T-helper 22 cell (primary cell): Measurements from ENCODE around the gene CLEC10A.
"Not testable (repeated sequence)": the region's sequence is repeated elsewhere in the genome, so short reads cannot be mapped to it uniquely, and the experiment has no call there.

Source experiments
- DNase-seq: peaks from one replicate; pipeline ENCODE4 v3.0.0-alpha.2; 2020; ENCODE audit warnings: low read depth

CLEC10A gene, protein sequence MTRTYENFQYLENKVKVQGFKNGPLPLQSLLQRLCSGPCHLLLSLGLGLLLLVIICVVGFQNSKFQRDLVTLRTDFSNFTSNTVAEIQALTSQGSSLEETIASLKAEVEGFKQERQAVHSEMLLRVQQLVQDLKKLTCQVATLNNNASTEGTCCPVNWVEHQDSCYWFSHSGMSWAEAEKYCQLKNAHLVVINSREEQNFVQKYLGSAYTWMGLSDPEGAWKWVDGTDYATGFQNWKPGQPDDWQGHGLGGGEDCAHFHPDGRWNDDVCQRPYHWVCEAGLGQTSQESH

DNA sequence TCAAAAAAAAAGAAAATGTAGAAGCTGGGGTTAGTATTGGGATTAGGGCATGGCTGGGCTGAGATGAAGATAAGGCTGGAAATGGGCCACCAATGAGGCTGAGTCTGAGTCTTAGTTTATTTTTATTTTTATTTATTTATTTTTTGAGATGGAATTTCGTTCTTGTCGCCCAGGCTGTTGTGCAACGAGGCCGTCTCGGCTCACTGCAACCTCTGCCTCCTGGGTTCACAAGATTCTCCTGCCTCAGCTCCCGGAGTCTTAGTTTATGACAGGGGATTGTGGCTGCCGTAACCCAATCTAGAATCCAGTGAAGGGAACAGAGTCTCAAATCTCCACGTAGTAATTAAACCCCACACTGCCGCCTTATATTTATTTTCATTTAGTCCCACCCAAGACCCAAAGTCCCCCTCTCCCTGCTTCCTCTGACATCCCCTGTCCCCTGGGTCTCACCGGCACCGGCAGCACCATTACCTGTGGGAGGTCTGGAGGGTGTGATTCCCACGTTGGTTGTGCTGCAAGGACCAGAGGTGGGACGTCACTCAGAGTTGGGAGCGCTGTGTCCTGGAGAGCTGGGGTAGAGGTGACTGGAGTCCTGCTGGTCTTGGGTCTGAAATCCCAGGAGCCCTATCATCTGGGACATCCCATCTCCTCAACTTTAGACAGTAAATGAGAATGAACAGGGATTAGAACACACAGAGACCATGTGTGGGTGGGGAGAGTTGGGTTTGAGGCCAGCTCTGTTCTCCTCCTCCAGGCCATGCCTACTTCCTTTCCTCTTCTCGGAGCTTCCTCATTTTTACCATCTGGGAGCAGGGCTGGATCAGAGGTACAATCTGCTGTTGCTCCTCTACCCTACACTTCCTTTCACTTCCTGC lies at the start of gene CLEC10A:
CLEC10A (minus strand) TSS at position 671 of the 875 bp plus-strand sequence. CDS start 1,439 bp downstream, outside the sequence.
- DNase-seq, result no peak

DNA sequence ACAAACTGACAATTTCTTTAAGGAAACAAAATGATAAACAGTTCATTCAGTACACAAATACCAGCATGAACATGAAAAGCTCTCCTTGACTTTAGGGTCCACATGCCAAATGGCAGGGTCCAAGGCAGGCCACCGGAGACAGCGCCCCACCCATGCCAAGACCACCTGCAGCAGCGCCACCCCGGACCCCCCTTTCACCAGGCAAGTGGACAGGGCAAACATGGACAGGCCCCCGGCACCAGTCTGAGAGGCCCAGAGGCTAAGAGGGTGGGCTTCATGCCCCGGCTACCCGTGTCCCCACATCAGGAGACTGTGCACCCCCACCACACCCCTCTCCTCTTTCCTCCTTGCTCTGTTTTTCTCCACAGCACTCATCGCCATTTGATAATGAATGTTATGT lies 49.3 kb upstream of the CLEC10A start:
- no peak for DNase-seq

DNA sequence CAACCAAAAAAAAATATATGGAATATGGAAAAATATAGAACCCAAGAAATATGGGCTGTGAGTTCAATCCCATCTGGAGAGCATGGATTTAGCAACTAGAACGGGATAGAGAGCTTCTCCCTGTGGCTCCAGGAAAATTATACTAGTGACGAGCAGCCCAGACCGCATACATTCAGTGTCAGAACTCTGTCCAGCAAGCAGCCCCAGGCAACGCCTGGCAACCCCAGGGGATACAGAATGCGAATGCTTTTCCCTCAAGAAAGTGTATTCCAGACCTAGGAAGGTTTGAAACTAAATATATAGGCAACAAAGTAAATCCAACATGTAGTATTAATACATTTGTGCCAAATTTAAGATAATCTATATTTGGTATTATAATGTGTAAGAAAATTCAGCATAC lies 48.1 kb upstream of the CLEC10A start:
- no peak for DNase-seq

DNA sequence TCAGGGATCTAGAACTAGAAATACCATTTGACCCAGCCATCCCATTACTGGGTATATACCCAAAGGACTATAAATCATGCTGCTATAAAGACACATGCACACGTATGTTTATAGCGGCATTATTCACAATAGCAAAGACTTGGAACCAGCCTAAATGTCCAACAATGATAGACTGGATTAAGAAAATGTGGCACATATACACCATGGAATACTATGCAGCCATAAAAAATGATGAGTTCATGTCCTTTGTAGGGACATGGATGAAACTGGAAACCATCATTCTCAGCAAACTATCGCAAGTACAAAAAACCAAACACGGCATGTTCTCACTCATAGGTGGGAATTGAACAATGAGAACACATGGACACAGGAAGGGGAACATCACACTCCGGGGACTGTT lies 47.5 kb upstream of the CLEC10A start:
- not testable (repeated sequence) for DNase-seq

DNA sequence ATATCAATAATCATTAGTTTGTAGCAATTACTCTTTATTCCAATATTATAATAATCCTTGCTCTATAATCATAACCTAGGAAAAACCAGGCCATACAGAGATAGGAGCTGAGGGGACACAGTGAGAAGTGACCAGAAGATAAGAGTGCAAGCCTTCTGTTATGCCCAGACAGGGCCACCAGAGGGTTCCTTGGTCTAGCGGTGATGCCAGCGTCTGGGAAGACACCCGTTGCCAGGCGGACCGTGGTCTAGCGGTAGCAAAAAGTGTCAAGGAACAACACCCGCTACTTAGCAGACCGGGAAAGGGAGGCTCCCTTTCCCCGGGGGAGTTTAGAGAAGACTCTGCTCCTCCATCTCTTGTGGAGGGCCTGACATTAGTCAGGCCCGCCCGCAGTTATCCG lies 46.3 kb upstream of the CLEC10A start:
- DNase-seq, result not testable (repeated sequence)

DNA sequence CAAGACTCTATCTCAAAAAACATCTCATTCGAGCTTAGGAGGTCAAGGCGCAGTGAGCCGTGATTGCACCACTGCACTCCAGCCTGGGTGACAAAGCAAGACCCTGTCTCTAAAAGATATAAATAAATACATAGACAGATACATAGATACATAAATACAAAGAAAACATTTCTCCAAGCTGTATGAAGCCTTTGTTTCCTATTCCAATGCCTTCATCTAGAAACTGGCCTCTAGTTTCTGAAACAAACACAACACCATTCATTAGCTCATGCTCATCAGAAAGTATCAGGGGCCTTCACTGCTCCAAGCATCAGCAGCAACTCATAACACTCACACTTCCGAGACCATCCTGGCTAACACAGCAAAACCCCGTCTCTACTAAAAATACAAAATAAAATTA lies 44.9 kb upstream of the CLEC10A start:
- DNase-seq, result no peak

DNA sequence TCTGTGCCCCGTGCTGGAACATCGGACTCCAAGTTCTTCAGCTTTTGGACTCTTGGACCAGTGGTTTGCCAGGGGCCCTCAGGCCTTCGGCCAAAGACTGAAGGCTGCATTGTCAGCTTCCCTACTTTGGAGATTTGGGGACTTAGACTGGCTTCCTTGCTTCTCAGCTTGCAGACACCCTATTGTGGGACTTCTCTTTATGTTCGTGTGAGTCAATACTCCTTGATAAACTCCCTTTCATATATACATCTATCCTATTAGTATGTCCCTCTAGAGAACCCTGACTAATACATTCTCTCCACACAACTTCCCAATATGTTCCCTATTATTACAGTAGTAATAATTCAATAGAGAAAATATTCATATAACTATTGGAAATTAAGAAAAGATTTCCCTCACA lies 43.8 kb upstream of the CLEC10A start:
- no peak for DNase-seq

DNA sequence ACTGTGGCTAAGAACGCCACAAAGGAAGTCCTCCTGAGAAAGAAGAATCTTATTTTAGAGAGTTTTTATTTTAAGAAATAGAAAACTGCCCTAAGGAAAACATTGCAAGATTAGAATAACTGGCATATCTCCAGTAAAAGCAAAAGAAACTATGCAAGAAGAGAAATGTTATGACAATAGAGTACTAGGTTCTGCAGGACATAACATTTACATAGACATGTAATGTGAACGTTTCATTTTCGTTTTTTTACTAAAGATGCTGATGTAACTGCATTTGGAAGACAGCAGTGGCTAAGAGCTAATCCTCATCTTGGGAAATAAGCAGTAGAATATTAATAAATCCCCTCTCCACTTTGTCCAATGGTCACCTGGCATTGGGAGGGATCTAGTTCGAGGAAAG lies 42.3 kb upstream of the CLEC10A start:
- DNase-seq, result no peak

DNA sequence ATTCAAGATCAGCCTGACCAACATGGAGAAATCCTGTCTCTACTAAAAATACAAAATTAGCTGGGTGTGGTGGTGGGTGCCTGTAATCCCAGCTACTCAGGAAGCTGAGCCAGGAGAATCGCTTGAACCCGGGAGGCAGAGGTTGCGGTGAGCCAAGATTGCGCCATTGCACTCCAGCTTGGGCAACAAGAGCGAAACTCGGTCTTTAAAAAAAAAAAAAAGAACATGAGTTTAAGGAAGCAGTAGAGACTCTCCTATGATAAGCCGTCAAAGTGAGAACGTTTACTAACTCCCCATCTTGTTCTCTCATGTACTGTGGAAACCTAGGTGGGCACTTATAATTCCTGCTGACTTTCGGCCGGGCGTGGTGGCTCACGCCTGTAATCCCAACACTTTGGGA lies 40.6 kb upstream of the CLEC10A start:
- not testable (repeated sequence) for DNase-seq

DNA sequence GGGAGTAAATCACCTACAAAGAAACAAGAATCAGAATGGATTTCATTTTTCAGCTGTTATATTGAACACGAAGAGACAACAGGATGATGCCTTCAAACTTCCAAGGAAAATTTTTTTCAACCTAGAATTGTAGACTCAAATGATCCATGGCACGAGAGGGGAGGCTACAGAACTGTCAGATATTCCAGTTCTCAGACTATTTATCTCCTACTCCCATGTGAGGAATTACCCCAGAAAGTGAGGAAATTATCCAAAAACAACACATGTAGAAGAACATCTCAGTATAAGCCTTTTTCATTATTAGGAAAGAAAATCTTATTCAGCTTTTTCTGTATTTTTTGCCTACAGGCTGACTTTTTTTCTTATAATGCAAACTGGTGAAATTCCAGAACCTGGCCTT lies 40.1 kb upstream of the CLEC10A start:
- DNase-seq, result no peak

DNA sequence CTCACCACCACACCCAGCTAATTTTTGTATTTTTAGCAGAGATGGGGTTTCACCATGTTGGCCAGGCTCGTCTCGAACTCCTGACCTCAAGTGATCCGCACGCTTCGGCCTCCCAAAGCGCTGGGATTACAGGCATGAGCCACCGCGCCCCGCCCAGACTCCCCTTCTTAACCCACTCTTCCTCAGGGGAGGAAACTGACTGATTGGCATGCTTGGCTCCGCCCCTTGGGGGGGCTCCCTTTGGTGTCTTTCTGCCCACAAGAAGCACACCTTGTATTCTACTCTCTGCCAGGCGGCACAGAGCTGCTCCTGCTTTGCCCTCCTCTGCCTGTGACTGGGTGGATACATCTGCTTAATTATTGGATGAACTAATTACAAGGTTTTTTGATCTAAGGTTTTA lies 39.3 kb upstream of the CLEC10A start:
- DNase-seq, result no peak

DNA sequence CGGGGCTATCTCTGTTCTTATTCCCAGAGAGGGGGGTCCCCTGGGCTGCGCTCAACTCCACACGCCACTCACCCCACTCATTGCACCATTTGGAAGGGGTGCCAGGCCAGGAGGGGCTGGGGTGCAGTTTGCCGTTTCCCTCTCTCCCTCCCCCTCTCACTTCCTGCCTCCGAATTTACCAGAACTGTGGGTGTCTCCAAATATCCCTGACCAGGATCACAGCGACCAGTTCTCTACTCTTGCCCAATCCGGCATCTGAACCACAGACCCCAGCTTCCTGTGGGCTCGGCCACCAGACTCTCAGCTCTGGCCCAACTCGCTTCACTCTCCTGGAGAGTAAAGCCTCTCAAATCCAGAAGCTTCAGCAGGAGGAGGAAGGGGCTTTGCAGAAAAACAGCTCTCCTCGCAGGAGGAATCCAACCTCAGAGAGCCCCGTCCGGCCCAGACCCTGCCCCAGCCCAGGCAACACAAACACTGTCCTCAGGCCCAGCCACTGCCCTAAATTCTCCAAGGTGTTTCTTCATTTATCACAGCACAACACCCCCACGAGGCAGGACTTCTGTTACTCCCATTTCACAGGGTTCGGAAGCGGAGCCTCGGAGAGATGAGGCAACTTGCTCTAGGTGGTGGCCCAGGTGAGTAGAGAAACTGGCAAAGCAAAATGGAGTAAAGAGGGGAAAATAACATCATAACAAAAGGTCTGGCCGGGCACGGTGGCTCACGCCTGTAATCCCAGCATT lies 35.0 kb upstream of the CLEC10A start:
- DNase-seq, result no peak

DNA sequence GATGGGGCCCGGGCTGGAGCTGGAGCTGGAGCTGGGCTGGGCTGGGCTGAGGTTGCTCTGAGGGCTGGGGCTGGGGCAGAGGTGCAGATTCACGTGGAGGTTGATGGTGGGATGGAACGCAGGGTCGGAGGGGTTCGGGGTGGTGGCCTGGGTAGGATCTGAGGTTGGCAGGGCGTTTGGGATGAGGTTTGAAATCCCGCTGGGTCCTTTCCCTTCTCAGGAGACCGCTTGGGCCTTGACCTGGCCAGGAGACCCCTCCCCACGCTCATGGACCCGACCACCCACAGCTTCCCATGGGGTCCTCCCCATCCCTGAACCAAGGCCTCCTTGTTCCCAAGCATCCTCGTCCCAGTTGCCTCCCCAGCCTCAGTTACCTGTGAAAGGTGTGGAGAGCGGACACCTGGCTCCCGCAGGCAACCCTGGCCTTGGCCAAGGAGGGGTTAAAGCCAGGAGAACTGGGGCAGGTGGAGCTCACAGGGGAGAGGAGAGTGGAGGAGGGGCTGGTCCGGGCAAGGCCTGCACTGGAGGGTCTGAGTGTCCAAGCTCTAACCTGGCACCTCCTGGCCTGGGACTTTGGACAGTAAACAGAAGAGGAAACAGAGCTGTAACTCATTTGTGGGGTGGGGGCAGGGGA lies 34.3 kb upstream of the CLEC10A start, which contains the start of gene ASGR2:
ASGR2 (minus strand) TSS at position 582 of the 634 bp plus-strand sequence. CDS start 582 bp downstream, outside the sequence.
- no peak for DNase-seq

DNA sequence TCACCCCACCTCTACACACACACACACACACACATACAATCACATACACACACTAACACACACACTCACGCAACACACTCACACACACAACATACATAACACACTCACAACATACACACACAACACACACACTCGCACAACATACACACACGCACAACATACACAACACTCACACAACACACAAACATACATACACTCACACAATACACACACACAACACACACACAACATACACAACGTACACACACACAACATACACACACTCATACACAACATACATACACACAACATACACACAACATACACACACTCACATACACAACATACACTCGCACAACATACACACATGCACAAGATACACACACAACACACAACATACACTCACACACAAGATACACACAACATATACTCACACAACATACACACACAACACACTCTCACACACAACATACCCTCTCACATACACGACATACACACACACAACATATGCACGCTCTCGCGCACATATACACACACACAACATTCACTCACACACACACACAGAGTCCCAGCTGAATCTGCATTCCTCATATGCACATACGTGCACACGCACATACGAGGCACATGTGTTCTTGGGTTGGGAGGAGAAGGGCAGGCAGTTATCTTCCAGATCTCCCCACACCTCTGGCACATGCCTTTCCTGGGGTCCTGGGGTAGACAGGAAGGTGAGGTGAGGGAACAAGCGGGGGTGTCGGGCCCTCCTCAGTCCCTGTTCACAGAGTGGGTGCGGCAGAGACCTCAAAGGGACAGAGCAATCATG lies 33.4 kb upstream of the CLEC10A start:
- no peak for DNase-seq

DNA sequence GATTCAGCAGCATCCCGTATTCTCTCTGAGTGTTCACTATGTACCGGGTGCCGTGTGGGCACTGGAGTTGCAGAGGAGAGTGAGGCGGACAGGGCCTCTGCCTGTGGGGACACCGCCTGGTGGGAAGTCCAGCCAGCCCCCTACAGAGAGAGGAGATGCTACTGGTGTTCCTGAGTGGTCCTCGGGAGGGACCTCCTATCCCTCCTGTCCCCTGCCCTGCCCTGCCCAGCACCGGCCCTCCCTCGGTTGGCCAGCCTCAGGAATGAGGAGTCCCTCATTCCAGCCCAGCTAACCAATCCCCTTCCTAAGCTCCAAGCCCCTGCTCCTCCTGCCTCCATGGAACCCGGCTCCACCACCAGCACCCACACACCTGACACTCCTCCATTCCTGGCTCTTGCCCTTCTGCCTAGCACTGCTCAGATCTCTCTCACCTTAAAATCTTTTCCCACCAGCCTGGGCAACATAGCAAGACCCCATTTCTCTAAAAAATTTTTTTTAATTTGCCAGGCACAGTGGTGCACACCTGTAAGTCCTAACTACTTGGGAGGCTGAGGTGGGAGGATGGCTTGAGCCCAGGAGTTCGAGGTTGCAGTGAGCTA lies 32.6 kb upstream of the CLEC10A start:
- DNase-seq, result no peak

DNA sequence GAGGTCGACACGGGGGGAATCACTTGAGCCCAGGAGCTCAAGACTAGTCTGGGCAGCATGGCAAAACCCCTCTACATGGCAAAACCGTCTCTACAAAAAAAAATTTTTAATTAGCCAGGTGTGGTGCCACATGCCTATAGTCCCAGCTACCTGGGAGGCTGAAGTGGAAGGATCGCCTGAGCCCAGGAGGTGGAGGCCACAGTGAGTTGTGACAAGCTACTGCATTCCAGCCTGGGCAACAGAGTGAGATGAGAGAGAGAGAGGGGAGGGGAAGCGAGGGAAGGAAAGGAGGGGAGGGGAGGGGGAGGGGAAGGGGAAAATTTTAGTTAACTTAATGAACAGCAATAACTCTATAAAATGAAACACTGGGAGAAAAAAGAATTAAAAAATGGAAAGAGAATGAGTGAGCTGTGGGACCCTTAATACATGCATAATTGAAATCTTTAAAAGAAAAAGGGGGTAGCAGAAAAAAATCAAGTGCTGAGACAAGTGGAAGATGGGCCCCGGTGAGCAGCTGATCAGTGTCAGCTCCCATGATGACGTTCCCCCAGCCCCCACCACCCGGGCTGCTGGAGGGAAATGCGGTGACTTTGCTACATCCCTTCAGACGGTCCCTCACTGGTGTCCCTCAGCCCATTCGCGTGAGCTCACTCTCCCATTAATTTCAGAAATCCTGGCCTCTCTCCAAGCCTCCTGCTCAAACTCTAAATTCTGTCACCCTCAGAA lies 31.9 kb upstream of the CLEC10A start:
- DNase-seq, result no peak

DNA sequence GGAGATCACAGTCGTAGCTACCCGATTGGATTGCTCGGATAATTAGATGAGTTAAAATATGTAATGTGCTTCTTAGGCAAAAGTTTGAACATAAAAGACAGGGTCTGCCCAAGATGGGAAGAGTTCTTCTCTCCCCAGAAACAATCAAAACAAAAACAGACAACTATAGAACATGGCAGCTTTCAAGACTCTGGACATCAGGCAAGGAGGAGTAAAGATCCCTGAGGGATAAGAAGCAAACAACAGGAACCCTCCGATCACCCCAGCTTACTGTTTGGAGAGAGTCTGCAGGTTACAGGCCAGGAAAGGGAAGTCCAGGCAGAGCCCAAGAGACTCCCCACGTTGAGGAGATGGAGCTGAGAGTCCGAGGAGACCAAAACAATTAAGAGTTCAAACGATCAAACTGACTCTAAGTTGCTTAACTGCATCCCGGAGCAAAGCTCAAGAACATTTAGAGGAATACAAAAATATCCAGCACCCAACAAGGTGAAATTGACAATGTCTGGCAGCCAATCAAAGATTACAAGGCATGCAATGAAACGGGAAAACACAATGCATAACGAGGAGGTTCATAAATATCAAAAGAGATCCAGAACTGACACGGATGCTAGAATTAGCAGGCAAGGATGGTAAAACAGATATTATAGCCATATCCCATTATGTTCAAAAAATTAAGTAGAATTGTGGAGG lies 30.7 kb upstream of the CLEC10A start:
- no peak for DNase-seq

DNA sequence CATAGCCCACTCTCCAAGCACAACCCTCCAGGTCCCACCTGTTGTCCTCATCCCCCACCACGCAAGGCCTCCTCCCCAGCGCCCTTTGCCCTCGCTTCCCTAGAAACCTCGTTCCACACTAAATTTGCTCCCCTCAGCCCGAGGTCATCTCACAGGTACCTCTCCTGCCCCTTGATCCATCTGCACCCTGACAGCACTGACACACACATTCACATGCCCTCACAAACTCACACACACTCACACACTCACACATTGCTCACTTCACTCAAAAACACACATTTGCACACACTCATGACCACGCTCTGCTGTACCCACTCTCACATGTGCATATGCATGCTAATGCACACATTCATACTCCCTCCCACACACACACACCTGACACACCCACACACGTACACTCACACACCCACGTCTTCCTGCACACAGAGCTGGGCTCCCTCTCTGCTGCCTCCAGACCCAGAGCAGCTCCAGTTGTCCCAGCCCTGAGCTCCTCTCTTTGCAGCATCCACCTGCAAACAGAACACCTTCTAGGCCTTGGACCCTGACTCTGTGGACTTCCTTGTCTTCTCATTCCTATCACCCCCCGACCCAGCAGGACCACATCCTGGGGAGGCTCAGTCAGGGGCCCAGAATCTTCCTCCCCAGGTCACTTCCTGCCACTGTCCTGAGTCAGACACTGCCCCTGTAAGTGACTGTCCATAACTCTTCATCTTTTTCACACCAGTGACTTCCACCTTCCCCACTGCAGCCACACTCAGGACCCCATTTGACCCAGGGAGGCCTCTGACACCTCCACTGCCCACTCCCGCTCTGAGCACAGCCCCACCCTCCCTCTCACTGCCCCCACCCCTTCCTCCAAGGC lies 29.6 kb upstream of the CLEC10A start:
- no peak for DNase-seq

DNA sequence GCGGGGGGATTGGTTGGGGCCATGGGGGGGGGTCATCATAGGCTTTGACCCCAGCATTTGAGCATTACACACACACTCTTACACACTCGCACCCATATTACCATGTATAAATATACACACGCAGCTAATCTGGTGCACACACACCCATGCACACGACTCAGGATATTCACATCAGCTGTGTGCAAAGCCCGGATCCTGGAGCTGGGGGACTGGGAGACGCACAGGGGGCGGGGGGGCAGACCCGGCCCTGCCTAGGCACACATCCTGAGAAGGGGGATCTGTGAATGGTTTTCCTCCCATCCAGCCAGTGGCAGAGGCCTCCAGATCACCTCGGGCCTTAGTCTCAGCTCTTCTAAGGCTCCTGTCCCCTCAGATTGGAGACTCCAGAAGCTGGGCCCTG lies 28.9 kb upstream of the CLEC10A start:
- DNase-seq, result no peak
